ENCODE results near the gene KAT5.
"Not testable (repeated sequence)": the region's sequence is repeated elsewhere in the genome, so short reads cannot be mapped to it uniquely, and the experiment has no call there.

KAT5 gene

DNA sequence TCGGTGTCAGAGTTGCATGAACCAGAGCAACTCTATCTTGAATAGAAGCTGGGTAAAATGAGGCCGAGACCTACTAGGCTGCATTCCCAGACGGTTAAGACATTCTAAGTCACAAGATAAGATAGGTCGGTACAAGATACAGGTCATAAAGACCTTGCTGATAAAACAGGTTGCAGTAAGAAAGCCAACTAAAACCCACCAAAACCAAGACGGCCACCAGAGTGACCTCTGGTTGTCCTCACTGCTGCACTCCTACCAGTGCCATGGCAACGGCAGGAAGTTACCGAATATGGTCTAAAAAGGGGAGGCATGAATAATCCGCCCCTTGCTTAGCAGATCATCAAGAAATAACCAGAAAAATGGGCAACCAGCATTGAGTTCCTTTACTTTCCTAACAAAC, 2.4 kb upstream of the KAT5 start:
- no peak for DNase-seq (ENCODE audit: low read depth)

DNA sequence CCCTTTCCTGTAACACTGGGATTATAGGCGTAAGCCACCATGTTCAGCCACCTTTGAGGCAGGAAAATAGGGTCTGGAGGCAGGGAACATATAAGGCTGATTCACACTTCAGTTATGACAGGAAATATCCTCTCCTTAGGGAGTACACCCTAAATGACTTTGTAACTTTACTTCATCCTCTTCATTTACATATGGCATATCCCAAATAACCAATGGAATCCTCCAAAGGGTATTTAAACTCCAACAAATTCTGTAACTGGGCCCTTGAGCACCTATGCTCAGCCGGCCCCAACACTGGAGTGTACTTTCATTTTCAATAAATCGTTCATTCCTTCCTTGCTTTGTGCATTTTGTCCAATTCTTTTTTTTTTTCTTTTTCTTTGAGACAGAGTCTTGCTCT, 1.6 kb upstream of the KAT5 start:
- no peak for DNase-seq (ENCODE audit: low read depth)

DNA sequence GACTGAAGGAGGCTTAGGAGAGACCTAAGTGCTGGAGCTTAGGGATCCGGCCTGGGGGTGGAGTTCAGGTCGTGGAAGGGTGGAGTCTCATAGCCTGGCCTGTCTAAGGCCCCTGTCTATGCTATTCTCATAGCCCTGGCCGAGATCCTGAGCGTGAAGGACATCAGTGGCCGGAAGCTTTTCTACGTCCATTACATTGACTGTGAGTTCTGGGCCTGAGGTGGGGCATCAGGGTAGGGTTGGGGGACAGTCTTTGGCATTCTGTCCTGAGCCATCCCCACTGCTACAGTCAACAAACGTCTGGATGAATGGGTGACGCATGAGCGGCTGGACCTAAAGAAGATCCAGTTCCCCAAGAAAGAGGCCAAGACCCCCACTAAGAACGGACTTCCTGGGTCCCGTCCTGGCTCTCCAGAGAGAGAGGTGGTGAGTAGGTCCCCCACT, 603 bp downstream of the KAT5 start:
- no peak for DNase-seq (ENCODE audit: low read depth)

DNA sequence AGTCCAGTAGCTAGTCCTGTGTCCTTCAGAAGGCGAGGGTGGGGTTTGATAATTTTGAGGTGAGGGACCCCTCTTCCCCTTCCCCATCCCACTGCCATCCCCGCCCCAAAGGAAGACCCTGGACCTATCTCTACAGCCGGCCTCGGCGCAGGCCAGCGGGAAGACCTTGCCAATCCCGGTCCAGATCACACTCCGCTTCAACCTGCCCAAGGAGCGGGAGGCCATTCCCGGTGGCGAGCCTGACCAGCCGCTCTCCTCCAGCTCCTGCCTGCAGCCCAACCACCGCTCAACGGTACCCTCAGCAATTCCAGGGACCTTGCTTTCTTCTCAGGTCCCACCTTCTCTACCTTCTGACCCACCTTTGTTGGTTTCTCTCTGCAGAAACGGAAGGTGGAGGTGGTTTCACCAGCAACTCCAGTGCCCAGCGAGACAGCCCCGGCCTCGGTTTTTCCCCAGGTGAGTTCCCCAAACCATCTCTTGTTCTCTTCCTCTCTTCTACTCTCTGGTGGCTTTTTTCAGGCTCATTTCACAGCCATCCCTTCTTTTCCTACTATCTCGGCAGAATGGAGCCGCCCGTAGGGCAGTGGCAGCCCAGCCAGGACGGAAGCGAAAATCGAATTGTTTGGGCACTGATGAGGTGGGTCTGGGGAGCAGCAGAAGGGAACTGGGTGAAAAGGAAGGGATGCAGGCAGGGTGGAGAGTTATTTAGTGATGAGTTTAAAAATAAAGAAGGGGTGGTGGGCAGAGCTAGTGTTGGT, 1.3 kb downstream of the KAT5 start:
- DNase-seq (ENCODE audit: low read depth), result no peak

DNA sequence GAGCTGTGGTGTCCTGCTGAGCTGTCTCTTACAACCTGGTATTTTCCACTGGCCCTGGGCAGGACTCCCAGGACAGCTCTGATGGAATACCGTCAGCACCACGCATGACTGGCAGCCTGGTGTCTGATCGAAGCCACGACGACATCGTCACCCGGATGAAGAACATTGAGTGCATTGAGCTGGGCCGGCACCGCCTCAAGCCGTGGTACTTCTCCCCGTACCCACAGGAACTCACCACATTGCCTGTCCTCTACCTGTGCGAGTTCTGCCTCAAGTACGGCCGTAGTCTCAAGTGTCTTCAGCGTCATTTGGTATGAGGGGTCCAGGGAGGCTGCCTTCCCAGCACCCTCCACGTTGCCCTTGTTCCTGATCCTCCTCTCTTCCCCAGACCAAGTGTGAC, 2.4 kb downstream of the KAT5 start:
- DNase-seq (ENCODE audit: low read depth), result no peak

DNA sequence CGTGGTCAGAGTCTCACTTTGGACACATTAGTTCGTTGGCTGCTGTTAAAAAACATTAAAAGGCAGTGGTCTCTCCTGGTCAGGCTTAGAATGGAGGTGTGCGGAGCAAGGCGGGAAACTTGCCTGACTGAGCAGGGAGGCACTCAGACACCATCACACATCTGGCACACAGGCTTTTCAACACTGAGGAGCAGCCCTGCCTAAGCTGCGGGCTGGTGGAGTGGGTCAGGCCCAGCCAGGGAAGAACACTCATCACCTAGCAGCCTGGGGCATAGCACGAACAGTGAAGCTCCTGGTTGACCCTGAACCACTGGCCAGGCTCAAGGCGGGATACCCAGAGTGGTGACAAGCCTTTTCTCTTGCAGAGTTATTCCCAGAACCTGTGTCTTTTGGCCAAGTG, 4.2 kb downstream of the KAT5 start:
- DNase-seq (ENCODE audit: low read depth), result no peak

DNA sequence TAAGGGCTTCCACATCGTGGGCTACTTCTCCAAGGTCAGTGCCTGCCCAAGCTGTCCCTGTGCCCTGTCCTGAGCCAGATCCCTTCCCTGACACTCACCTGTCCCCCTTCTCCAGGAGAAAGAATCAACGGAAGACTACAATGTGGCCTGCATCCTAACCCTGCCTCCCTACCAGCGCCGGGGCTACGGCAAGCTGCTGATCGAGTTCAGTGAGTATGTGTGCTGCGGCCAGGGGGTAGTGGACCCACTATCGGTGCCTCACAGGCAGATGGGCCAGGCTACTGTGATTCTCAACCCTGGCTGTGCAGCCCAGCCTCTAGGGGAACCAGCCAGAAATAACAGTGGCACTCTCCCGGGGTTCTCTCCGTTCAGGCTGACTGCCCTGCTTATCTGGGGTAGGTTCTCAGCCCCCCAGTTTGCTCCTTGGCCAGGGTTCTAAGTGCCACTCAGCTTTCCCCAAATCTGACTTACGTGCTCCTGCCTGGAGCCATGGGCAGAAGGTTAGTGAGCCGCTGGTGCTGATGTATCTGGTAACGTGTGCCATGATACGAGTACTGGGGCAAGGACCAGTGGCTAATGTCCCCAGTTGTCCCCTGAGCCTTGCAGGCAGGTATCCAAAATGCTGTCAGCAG, 4.8 kb downstream of the KAT5 start:
- DNase-seq (ENCODE audit: low read depth), result no peak

DNA sequence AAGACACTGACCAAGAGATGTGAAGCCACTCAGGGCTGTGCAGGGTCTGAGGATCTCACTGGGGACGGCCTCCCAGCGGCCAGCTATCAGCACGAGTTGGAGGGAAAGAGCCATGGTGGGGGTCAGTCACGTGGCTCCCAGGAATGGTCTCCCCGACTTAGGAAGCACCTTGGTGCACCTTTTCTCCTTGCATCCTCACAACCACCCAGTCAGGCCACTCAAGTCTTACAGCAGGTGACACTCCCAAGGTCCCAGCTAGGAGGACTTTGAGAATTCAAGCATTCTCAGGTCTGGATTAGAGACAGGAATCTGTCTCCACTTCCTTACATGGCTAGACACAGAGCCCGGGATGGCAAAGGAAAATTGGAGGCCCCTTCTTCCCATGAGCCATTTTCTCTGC, 5.9 kb downstream of the KAT5 start:
- no peak for DNase-seq (ENCODE audit: low read depth)

DNA sequence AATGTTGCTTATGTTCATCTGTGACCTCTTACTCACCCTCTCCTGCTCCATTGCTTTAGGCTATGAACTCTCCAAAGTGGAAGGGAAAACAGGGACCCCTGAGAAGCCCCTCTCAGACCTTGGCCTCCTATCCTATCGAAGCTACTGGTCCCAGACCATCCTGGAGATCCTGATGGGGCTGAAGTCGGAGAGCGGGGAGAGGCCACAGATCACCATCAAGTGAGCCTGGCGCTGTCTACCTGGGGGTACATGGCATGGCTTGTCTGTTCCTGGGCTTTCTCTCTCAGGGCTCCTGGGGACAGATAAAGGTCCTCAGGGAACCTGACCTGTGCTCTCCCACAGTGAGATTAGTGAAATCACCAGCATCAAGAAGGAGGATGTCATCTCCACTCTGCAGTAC, 6.5 kb downstream of the KAT5 start:
- DNase-seq (ENCODE audit: low read depth), result no peak

DNA sequence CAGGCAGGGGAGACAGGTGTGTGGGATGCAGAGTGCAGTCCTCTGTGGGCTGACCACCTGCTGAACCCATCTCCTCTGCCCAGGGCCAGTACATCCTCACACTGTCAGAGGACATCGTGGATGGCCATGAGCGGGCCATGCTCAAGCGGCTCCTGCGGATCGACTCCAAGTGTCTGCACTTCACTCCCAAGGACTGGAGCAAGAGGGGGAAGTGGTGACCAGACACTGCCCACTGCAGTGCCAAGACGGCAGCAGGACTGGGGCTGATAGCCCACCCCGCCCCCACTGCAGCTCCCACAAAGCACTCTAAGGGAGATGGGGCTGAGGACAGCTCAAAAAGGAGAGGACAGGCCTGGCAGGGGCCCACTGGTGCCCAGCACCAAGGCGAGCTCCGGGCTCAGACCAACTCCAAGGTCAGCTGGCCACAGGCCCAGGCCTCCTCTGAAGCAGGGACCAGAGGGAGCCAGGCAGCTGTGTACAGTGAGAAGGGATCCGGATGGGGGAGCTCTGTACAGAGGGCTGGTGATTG, 7.0 kb downstream of the KAT5 start:
- no peak for DNase-seq (ENCODE audit: low read depth)

DNA sequence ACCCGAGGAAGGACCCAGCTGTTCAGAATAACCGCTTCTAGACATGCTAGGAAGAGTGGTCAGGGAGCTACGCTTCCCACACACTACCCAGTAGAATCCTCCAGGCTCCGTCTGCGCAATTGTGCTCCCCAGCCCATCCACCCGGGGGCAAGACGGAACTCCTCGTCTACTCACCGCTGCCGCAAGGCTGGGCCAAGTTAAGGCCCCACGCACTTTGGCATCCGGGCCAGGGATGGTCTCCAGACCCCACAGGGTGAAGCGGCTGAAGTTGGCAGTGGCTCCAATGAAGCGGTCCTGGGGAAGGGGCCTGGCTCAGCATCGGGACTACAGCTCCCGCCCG, 7.8 kb downstream of the KAT5 start:
- DNase-seq (ENCODE audit: low read depth), result no peak

DNA sequence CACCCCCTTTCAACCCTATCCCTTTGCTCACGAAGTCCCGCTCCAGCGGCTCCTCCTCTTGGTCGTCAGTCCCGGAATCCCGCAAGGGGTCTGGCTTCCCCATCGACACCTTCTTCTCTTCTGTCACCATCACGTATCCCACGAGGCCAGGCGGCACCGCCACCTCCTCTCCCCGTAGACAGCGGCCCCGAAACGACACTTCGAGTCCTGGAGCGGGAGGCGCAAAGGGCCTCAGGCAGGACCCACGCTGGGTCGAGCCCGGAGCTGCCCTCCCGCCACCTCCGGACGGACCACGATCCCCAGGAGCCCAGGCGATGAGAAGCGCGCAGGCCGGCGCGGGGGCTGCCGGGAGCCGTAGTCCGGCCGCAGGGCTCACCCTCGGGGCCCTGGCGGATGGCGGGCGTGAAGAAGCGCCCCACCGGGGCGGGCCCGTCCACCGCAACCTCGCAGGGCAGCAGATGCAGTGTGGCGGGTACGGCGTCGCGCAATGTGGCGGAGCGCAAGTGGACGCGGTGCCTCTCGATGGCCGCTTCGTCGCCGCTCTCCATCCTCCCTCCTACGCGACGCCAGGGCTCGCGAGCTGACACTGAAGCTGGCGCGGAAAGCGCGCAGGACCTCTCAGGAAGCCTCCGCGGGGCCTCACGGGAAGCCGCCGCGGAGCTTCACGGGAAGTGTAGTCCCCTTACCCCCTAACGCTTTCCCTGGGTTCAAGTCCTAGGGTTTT, 8.3 kb downstream of the KAT5 start, which contains the start of gene RNASEH2C:
TSS of gene RNASEH2C (minus strand) at position 588 of the 724 bp plus-strand sequence. CDS start at position 548, 40 bp downstream.
- DNase-seq (ENCODE audit: low read depth), result peak; percentile 64

DNA sequence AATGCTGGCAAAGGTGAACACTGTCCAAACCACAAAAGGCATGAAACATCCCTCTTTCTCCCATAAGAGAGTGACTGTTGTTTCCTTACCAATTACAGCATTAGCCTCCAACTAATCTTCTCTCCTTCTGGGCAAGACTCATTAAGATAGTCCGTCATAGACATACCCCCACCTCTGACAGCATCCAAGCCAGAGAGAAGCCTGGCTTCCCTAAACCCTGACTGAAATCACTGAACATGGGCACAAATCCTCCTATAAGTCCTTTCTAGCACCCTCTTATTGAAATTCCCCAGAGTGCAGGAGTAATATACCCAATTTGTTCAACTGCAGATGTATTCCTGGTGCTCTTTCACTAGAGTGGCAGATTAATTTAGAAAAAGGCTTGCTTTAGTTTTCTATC, 10.2 kb downstream of the KAT5 start:
- DNase-seq (ENCODE audit: low read depth), result no peak

DNA sequence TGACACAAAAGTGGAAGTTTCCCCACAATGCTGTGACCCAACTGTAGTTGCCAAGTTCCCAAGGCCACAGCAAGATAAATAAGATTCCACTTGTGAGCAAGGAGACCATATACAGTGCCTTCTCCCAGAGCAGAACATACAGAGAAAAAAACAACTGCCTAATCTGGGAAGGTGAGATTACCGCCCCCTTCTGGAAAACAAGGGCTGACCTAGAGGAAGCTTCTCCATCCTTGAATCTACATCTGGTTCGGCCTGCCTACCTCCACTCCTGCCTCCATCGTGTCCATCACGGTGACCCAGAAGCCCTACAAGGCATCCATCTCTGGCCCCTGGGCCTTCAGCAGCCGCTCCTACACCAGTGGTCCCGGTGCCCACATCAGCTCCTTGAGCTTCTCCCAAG, 14.6 kb downstream of the KAT5 start:
- DNase-seq (ENCODE audit: low read depth), result no peak

DNA sequence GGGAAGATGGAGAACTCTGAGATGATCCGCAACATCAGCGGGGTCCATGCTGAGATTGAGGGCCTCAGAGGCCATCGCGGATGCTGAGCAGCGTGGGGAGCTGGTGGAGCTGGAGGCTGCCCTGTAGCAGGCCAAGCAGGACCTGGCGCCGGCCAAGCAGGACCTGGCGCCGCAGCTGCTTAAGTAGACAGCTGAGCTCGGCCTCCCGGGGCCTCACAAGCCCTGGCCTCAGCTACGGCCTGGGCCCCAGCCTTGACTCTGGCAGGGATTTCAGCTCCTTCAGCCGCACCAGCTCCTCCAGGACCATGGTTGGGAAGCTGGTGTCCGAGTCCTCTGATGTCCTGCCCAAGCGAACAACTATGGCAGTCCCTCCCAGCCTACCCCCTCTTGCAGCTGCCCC, 15.8 kb downstream of the KAT5 start:
- no peak for DNase-seq (ENCODE audit: low read depth)

DNA sequence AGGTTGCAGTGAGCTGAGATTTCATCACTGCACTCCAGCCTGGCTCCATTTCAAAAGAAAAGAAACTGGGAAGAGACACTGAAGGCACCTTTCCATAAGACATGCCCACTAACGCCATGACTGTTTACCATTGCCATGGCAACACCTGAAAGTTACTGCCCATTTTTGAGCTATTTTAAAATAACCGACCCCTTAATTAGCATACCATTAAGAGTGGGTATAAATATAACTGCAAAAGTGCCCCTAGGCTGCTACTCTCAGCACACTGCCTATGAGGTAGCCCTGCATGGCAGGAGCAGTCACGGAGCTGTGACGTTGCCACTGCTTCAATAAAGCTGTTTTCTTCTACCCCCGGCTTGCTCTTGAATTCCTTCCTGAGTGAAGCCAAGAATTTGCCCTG, 18.4 kb downstream of the KAT5 start:
- DNase-seq (ENCODE audit: low read depth), result no peak

DNA sequence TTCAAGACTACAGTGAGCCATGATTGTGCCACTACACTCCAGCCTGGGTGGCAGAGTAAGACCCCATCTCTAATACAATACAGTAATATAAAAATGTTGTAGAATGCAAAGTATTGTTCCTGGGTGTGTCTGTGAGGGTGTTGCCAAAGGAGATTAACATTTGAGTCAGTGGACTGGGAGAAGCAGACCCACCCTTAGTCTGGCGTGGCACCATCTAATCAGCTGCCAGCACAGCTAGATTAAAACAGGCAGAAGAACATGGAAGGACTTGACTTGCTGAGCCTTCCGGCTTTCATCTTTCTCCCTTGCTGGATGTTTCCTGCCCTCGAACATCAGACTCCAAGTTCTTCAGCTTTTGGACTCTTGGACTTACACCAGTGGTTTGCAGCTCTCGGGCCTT, 23.1 kb downstream of the KAT5 start:
- not testable (repeated sequence) for DNase-seq (ENCODE audit: low read depth)

DNA sequence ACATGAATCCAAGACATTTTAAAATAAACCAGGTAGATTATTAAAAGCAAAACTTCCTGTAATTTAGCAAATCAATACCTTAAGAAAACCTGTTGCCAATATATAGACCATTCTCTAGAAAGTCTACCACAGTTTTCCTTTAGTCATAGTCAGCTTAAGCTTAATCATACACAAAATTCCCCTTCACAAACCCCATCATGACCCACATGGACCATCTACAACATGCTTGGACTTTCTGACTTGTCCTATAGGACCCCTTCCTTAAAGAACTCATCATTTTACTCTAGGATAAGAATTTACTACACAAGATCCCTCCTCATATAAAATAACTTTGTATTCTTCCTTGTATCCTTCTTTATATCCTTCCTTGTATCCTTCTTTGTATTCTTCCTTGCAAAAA, 24.8 kb downstream of the KAT5 start:
- DNase-seq (ENCODE audit: low read depth), result no peak

DNA sequence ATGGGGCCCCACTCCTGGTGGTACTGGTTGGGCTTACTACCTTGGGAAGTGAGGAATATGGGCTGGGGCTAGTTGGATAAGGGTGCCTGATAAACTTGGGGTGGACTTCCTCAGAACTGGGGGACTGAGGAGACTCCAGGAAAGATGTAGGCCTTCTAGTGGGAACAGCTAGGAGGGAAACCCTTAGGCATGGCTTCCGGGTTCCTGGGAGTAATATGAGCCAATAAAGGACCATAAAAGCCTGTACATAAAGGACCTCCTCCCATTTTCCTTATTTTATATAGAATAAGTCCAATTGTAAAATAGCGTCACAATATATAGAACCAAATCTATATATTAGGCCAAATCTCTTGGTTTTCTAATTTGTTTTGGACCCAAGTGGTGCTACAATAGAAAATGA, 27.0 kb downstream of the KAT5 start:
- no peak for DNase-seq (ENCODE audit: low read depth)

DNA sequence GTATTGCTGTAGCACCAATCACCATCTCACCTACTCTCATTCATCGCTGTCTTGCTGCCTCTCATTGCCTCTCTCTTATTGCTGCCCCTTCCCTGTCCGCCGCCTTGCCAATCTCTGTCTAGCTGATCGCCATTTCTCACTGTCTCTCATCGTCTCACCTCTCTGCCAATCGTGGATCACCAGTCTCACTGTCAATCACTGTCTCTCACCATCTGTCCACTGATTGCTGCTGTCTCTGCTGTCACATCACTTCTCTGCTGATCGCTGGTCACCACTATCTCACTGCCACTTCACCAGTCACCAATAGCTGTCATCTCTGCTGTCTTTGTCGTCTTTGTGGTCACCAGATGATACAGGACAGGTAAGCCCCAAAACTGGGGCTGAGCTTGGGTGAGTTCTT, 29.1 kb downstream of the KAT5 start:
- DNase-seq (ENCODE audit: low read depth), result no peak

DNA sequence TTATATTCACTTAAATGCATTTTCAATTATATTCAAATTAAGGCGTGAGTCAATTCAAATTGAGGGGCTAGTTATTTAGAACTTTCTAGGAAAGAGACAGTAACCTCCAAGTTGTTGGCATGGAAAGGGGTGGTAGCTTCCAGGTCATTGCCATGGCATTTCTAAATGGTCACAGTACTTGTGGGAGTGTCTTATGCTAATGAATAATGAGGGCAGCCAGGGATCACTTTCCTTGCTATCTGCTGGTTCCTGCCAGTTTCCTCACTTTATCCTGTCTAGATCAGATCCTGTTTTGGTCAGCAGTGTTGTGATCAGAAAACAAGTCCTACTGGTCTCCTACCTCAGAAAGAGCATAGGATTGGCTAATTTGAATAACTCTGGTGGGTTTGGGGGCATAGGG, 30.3 kb downstream of the KAT5 start:
- DNase-seq (ENCODE audit: low read depth), result no peak

DNA sequence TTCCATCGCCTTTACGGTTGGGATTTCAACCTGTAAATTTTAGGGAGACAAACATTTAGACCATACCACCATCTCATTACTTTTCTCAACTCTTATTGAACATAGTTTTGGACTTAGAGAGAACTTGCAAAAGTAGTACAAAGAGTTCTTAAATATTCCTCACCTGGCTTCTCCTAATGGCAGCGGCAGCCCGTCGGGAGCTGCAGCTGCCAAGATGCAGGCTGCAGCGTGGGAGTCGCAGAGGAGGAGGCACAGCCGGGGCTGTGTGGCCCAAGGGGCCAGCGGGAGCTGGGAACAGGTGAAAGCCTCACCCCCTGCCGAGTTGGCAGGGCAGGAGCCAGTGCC, 31.6 kb downstream of the KAT5 start:
- DNase-seq (ENCODE audit: low read depth), result no peak

DNA sequence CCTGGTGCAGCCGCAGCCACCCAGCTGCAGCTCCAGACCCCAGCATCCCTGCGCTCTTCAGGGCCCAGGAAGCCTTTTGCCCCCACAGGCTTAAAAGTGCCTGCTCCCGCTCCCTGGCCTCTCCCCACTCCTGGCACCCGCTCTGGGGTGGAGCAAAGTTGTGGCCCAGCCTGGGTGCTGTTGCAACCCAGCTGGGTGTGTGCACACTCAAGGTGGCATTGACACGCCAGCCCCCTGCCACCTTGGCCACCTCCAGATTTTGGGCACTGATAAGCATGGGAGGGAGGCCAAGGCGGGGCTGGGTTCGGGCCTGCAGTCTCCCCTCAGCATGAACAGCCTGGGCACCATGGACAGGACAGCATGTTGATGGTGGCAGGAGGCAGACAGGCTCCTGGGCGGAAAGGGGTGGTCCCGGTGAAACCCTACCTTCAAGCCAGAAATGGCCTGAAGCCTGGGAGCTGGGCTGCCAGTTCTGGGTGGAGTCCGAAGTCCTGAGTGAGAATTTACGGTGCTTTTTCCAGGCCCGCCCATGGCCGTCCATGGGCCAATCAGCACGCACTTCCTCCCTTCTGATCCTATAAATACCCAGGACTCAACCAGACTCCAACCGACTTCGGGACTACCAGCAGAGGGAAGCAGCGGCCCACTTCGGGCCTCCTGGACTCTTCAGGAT, 32.1 kb downstream of the KAT5 start:
- DNase-seq (ENCODE audit: low read depth), result no peak
